GM19099 (cell line): Measurements from ENCODE around the gene SH3PXD2A.

Source experiments
- POLR2A ChIP-seq: IDR thresholded peaks from 3 replicates; pipeline ENCODE4 v1.6.1; 2011; ENCODE audit warnings: low read depth; ENCODE audit not compliant: insufficient read length; ENCODE audit errors: extremely low read depth

SH3PXD2A gene

DNA sequence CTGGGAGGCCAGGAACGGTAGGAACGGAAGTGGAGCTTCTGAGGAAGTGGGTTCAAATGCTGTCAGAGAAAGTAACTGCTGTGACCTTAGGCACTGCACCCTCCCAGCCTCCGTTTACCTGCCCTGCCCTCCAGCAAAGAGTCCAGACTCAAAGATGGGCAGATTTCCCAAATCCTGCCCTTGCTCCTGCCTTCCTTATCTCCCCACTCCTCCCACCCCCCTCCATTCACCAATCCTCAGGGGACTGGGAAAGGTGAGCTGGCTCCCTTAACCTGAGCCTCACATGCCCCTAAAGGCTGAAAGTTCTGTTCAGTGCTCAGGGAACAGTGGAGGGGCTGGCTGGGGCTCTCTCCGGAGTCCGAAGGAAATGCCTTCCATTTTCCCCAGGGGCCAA, 161.6 kb downstream of the SH3PXD2A start:
- TF ChIP-seq POLR2A = no peak

GRCh38 chr10:103692952-103693811, 162.2 kb downstream of the SH3PXD2A start:
- peak; percentile 44 for TF ChIP-seq POLR2A

GRCh38 chr10:103692436-103692951, 162.9 kb downstream of the SH3PXD2A start:
- TF ChIP-seq POLR2A = peak; percentile 41

GRCh38 chr10:103691723-103692435, 163.5 kb downstream of the SH3PXD2A start:
- TF ChIP-seq POLR2A = no peak

DNA sequence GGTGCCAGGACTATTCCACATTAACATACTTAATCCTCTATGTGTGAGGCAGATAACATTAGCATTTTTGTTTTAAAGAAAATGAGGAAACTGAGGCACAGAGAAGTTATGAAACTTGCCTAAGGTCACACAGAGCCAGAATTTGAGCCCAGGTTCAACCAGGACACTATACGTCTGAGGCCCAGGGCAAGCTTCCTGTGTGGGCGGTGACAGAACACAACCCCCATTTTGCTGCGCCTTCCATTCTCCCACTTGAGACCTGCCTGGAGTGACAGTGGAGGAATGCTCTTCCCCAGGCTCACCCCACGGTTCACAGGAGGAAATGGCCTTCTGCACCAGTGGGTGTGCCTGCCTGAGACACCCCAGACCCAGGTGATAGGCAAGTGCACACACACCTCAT, 164.1 kb downstream of the SH3PXD2A start:
- no peak for TF ChIP-seq POLR2A

DNA sequence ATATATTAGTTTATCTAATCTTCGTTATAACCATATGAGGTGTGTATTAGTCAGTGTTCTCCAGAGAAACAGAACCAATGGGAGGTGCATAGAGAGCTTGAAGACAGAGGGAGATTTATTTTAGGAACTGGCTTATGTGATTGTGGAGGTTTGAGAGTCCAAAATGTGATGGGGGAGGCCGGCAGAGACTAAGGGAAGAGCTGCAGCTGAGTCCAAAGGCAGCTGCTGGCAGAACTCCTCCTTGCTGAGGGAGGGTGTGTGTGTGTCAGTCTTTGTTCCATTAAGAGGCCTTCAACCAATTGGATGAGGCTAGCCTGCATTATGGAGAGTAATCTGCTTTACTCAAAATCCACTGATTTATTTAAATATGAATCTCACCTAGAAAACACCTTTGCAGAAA, 165.1 kb downstream of the SH3PXD2A start:
- TF ChIP-seq POLR2A = no peak

DNA sequence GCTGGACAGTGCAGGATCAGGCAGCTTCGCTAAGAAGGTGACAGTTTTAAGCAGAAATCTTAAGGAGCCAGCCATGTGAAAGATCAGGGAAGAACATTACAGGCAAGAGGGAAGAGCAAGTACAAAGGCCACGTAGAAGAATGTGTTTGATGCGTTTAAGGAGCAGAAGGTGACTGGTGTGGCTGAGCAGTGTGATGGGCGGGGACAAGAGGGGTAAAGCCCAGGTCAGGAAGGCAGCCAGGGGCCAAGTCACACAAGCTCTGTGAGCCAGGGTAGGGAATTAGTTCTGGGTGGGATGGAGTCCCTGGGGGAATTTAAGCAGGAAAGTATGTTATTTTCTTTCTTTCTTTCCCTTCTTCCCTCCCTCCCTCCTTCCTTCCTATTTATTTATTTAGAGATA, 166.9 kb downstream of the SH3PXD2A start:
- no peak for TF ChIP-seq POLR2A

GRCh38 chr10:103687718-103688117, 167.7 kb downstream of the SH3PXD2A start:
- no peak for TF ChIP-seq POLR2A

DNA sequence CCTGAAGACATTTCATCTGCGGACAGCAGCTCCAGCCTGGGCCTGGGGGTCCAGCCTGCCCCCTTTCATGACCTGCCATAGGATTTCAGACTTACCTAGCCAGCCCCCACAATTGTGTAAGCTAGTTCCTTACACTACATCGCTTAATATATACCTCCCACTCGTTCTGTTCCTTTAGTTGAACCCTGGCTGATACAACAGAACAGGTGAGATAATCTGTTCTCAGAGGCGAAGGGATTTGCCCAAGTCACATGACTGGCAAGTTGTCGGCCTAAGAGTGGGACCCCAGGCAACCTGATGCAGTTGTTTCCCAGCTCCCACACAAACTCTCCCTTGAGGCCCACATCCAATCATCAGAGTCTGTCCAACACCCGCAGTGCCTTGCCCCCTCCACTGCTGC, 168.2 kb downstream of the SH3PXD2A start:
- no peak for TF ChIP-seq POLR2A

DNA sequence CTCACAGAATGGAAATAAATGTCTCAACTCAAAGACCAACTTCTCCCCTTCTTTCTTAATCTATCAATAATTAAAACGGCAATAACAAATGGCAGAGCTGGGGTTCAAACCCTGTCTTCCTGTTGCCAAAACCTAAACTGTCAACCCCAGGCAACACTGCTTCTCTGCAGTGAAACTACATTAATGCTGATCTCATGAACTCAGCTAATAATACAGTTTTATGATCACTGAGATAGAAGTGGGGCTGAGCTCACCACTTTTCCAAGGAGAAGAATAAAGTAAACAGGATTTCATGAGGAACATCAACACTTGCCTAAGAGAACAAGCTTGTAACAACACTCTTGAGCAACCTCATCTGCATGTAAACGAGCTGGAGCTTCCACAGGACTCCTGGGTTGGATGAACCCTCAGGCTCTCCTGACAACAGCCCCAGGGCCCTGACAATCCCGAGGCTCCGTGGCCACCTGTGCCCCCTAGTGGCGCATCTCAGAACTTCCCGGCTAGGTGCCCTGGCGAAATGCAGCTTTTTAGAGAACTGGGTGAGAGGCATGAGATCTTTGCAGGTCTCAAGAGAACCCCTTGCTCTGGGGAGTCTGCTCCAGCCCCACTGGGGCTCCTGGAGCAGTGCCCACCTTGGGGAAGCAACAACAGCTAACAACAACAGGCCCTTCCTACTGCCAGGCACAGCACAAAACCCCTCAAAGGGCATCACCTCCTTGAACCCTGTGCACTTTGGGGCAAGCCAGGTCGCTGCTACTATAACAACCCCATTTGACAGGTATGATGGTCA, 169.3 kb downstream of the SH3PXD2A start:
- no peak for TF ChIP-seq POLR2A

DNA sequence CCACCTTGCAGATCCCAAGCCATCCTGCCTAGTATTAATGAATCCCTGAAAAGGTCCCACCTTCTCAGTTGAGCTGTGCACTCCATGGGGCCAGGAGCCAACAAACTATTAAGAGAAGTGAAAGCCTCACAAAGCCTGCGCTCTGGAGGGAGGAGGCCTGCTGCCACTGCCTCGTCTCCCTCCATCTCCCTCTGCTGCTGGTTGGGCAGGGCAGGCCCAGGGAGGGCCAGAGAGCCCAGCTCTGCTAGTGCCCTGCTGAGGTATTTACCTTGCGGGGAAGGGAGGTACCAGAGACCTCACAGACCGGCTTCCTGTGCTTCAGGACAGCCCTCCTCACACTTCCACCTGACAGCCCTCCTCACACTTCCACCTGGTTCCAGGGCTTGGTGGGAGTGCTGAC, 171.5 kb downstream of the SH3PXD2A start:
- TF ChIP-seq POLR2A = no peak

GRCh38 chr10:103682631-103683030, 172.7 kb downstream of the SH3PXD2A start:
- TF ChIP-seq POLR2A = no peak

GRCh38 chr10:103681617-103682399, 173.6 kb downstream of the SH3PXD2A start:
- TF ChIP-seq POLR2A = no peak

- no peak for TF ChIP-seq POLR2A
Observed at GRCh38 chr10:103680869-103681236, 174.5 kb downstream of the SH3PXD2A start.

DNA sequence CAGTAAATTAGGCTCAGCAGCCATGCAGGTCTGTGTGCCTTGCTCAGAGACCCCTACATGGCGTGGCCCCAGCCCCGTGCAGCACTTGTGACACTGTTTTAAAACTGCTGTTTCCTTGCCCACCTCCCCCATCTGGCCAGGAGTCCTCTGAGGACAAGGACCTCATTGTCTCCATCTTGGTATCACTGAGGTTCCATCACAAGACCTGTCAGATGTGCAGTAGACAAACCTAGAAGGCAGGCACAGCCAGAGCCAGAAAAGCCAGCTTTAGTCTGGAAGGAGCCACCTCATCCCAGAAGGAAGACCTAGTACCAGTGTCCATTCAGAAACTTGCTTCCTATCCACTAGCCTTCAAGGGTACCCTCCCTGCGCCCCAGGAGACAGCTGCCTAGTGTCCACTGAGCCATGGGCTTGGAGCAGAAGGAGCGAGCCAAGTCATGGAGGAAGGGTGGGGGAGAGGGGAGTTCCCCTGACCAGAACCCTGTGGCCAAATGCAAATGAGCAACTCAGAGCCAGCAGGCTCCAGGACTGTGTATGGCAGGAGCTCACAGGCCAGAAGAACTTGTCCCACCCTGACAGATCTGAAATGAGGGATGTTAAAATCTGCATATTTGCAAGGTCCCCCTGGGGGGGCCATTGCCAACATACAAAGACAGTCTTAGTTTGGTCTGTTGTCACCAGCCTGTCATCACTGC, 176.1 kb downstream of the SH3PXD2A start:
- no peak for TF ChIP-seq POLR2A

DNA sequence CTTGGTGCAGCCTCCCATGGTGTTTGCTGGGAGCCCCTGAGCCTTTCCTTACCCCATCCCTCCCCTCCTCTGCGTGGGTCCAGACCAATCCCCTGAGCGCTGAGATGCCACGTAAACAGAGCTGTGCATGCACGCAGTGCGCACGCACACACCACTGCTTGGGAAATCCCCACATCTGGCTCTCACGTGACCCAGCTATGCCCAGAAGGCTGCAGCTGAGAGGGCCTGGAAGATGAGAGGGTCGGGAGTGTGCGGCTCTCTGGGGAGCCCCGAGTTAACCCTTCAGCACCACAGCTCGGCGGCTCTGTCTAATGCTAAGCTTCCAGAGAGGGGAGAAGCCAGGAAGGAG, 177.2 kb downstream of the SH3PXD2A start:
- peak; percentile 16 for TF ChIP-seq POLR2A
